ENCODE measurements around the gene FOXP1. TPM values are rescaled to one million over a fixed set of nuclear protein-coding genes. Genes with fewer than 3 reads are reported as not detected.
"Not testable (repeated sequence)": the region's sequence is repeated elsewhere in the genome, so short reads cannot be mapped to it uniquely, and the experiment has no call there.

The FOXP1 gene
- total RNA-seq, 1 donor from 2014 or later: 56.7 TPM

- DNase-seq (ENCODE audit: low read depth in 2 of 2): no peak
Measured at GRCh38 chr3:71454512-71455403, 128.8 kb downstream of the FOXP1 start.

- no peak for DNase-seq (ENCODE audit: low read depth in 2 of 2)
Measured at GRCh38 chr3:71453822-71454511, 129.6 kb downstream of the FOXP1 start.

- no peak for DNase-seq (ENCODE audit: low read depth in 2 of 2)
Measured at GRCh38 chr3:71453319-71453718, 130.2 kb downstream of the FOXP1 start.

- no peak for DNase-seq (ENCODE audit: low read depth in 2 of 2)
Measured at GRCh38 chr3:71451812-71452211, 131.7 kb downstream of the FOXP1 start.

GRCh38 chr3:71451060-71451459 is 132.5 kb downstream of the FOXP1 start:
- DNase-seq (ENCODE audit: low read depth in 2 of 2): no peak

GRCh38 chr3:71450162-71450561 is 133.4 kb downstream of the FOXP1 start:
- DNase-seq (ENCODE audit: low read depth in 2 of 2): no peak

GRCh38 chr3:71447803-71448202 is 135.7 kb downstream of the FOXP1 start:
- DNase-seq (ENCODE audit: low read depth in 2 of 2): no peak

- no peak for DNase-seq (ENCODE audit: low read depth in 2 of 2)
Measured at GRCh38 chr3:71447197-71447596, 136.3 kb downstream of the FOXP1 start.

- DNase-seq (ENCODE audit: low read depth in 2 of 2): no peak
Measured at GRCh38 chr3:71446734-71447133, 136.8 kb downstream of the FOXP1 start.

GRCh38 chr3:71446260-71446659 is 137.3 kb downstream of the FOXP1 start:
- DNase-seq (ENCODE audit: low read depth in 2 of 2): no peak

- DNase-seq (ENCODE audit: low read depth in 2 of 2): no peak
Measured at GRCh38 chr3:71444861-71445259, 138.7 kb downstream of the FOXP1 start.

GRCh38 chr3:71444028-71444860 is 139.3 kb downstream of the FOXP1 start:
- peak in 1 of 2 donors; percentile 86 for DNase-seq (ENCODE audit: low read depth in 2 of 2)

- no peak for DNase-seq (ENCODE audit: low read depth in 2 of 2)
Measured at GRCh38 chr3:71443332-71443731, 140.2 kb downstream of the FOXP1 start.

GRCh38 chr3:71442652-71443042 is 140.9 kb downstream of the FOXP1 start:
- no peak for DNase-seq (ENCODE audit: low read depth in 2 of 2)

- DNase-seq (ENCODE audit: low read depth in 2 of 2): no peak
Measured at GRCh38 chr3:71441925-71442651, 141.4 kb downstream of the FOXP1 start.

- no peak for DNase-seq (ENCODE audit: low read depth in 2 of 2)
Measured at GRCh38 chr3:71441217-71441924, 142.2 kb downstream of the FOXP1 start.

GRCh38 chr3:71438904-71439303 is 144.6 kb downstream of the FOXP1 start:
- DNase-seq (ENCODE audit: low read depth in 2 of 2): no peak

GRCh38 chr3:71438071-71438685 is 145.3 kb downstream of the FOXP1 start:
- DNase-seq (ENCODE audit: low read depth in 2 of 2): peak in 1 of 2 donors; percentile 44

- DNase-seq (ENCODE audit: low read depth in 2 of 2): no peak
Measured at GRCh38 chr3:71436337-71436736, 147.2 kb downstream of the FOXP1 start.

- DNase-seq (ENCODE audit: low read depth in 2 of 2): not testable (repeated sequence)
Measured at GRCh38 chr3:71435836-71436235, 147.7 kb downstream of the FOXP1 start.
